SJSA1 (cell line): ENCODE data around the gene LRRC75A. TPM values are rescaled to one million over a fixed set of nuclear protein-coding genes. Genes with fewer than 3 reads are reported as not detected.

Experiments
- DNase-seq, 2 experiments: peaks; one replicate each; pipeline ENCODE4 v3.0.0-alpha.2; 2015 to 2020; ENCODE audit warnings: low spot score in 2 of 2, low read depth in 1 of 2
- H3K27ac ChIP-seq: fragments of 250-450 bp; sonication (Bioruptor Pico); 2 replicates; pipeline ENCODE4 v1.5.1; 2020; ENCODE audit warnings: mild to moderate bottlenecking, moderate library complexity
- H3K27me3 ChIP-seq: fragments of 250-450 bp; sonication (Bioruptor Pico); replicated peaks from 2 replicates; pipeline ENCODE4 v1.5.1; 2020; ENCODE audit warnings: mild to moderate bottlenecking, moderate library complexity
- H3K36me3 ChIP-seq: fragments of 250-450 bp; sonication (Bioruptor Pico); 2 replicates; pipeline ENCODE4 v1.5.1; 2020; ENCODE audit warnings: mild to moderate bottlenecking
- H3K4me1 ChIP-seq: fragments of 250-450 bp; sonication (Bioruptor Pico); replicated peaks from 2 replicates; pipeline ENCODE4 v1.6.1; 2021; ENCODE audit warnings: mild to moderate bottlenecking
- H3K4me3 ChIP-seq: fragments of 250-450 bp; sonication (Bioruptor Pico); 2 replicates; pipeline ENCODE4 v1.5.1; 2020; ENCODE audit warnings: mild to moderate bottlenecking
- H3K9me3 ChIP-seq: fragments of 250-450 bp; sonication (Bioruptor Pico); replicated peaks from 2 replicates; pipeline ENCODE4 v1.5.1; 2020; ENCODE audit warnings: mild to moderate bottlenecking
- total RNA-seq: library from RNA; depleted of rRNA; stranded (reverse); fragments of >200 nt; shearing (Covaris generic); gene quantifications from 2 replicates; pipeline ENCODE4 v1.2.3, GENCODE V29; 2014

LRRC75A gene
- total RNA-seq, 1 experiment from 2014 or later, result 0.39 TPM

- Histone ChIP-seq H3K9me3 (no peaks in the 10 kb centered on the region), H3K36me3 (peaks cover 23% of the 10 kb centered on the region), H3K4me1 (peaks cover 20% of the 10 kb centered on the region), H3K27me3 (no peaks in the 10 kb centered on the region), H3K27ac (no peak overlapping the region), H3K4me3 (no peak overlapping the region)
- no peak for DNase-seq
Observed at GRCh38 chr17:16435925-16436886, 55.8 kb downstream of the LRRC75A start.

GRCh38 chr17:16434662-16435061, 57.3 kb downstream of the LRRC75A start:
- peaks cover 7% of the 10 kb centered on the region for H3K36me3 ChIP-seq
- no peaks in the 10 kb centered on the region for H3K27me3 ChIP-seq
- H3K9me3 ChIP-seq, result no peaks in the 10 kb centered on the region
- H3K4me3 ChIP-seq, result no peak overlapping the region
- peaks cover 5% of the 10 kb centered on the region for H3K4me1 ChIP-seq
- DNase-seq, result no peak
- H3K27ac ChIP-seq, result no peak overlapping the region

- no peak overlapping the region for H3K27ac ChIP-seq
- no peak for DNase-seq
- H3K27me3 ChIP-seq, result no peaks in the 10 kb centered on the region
- no peaks in the 10 kb centered on the region for H3K36me3 ChIP-seq
- no peak overlapping the region for H3K4me3 ChIP-seq
- no peaks in the 10 kb centered on the region for H3K9me3 ChIP-seq
- peaks cover 5% of the 10 kb centered on the region for H3K4me1 ChIP-seq
Observed at GRCh38 chr17:16433514-16433913, 58.5 kb downstream of the LRRC75A start.

GRCh38 chr17:16432017-16432416, 60.0 kb downstream of the LRRC75A start:
- no peaks in the 10 kb centered on the region for H3K27me3 ChIP-seq
- no peak for DNase-seq
- H3K27ac ChIP-seq, result no peak overlapping the region
- H3K36me3 ChIP-seq, result no peaks in the 10 kb centered on the region
- H3K9me3 ChIP-seq, result no peaks in the 10 kb centered on the region
- H3K4me1 ChIP-seq, result no peaks in the 10 kb centered on the region
- no peak overlapping the region for H3K4me3 ChIP-seq

- no peak overlapping the region for H3K27ac ChIP-seq
- H3K36me3 ChIP-seq, result no peaks in the 10 kb centered on the region
- no peaks in the 10 kb centered on the region for H3K4me1 ChIP-seq
- DNase-seq, result no peak
- no peaks in the 10 kb centered on the region for H3K27me3 ChIP-seq
- no peaks in the 10 kb centered on the region for H3K9me3 ChIP-seq
- H3K4me3 ChIP-seq, result no peak overlapping the region
Observed at GRCh38 chr17:16430650-16431049, 61.3 kb downstream of the LRRC75A start.

- H3K27ac ChIP-seq, result no peak overlapping the region
- no peaks in the 10 kb centered on the region for H3K36me3 ChIP-seq
- no peaks in the 10 kb centered on the region for H3K9me3 ChIP-seq
- no peaks in the 10 kb centered on the region for H3K27me3 ChIP-seq
- H3K4me1 ChIP-seq, result no peaks in the 10 kb centered on the region
- DNase-seq, result no peak
- H3K4me3 ChIP-seq, result no peak overlapping the region
Observed at GRCh38 chr17:16429083-16429482, 62.9 kb downstream of the LRRC75A start.

- no peak overlapping the region for H3K4me3 ChIP-seq
- no peaks in the 10 kb centered on the region for H3K4me1 ChIP-seq
- peak in 1 of 2 experiments; percentile 69 for DNase-seq
- H3K36me3 ChIP-seq, result no peaks in the 10 kb centered on the region
- H3K27me3 ChIP-seq, result no peaks in the 10 kb centered on the region
- H3K27ac ChIP-seq, result no peak overlapping the region
- no peaks in the 10 kb centered on the region for H3K9me3 ChIP-seq
Observed at GRCh38 chr17:16428098-16428882, 63.7 kb downstream of the LRRC75A start.

GRCh38 chr17:16427020-16427419, 65.0 kb downstream of the LRRC75A start:
- Histone ChIP-seq H3K36me3 (no peaks in the 10 kb centered on the region), H3K27ac (no peak overlapping the region), H3K27me3 (no peaks in the 10 kb centered on the region), H3K4me1 (no peaks in the 10 kb centered on the region), H3K9me3 (no peaks in the 10 kb centered on the region), H3K4me3 (no peak overlapping the region)
- DNase-seq, result no peak

GRCh38 chr17:16425698-16426659, 66.0 kb downstream of the LRRC75A start:
- peaks cover 1% of the 10 kb centered on the region for H3K4me1 ChIP-seq
- H3K36me3 ChIP-seq, result no peaks in the 10 kb centered on the region
- no peak overlapping the region for H3K4me3 ChIP-seq
- no peak overlapping the region for H3K27ac ChIP-seq
- H3K9me3 ChIP-seq, result no peaks in the 10 kb centered on the region
- no peaks in the 10 kb centered on the region for H3K27me3 ChIP-seq
- DNase-seq, result no peak

- no peak for DNase-seq
Observed at GRCh38 chr17:16425202-16425601, 66.8 kb downstream of the LRRC75A start.

GRCh38 chr17:16423226-16423872, 68.6 kb downstream of the LRRC75A start:
- no peaks in the 10 kb centered on the region for H3K27me3 ChIP-seq
- H3K4me1 ChIP-seq, result peaks cover 27% of the 10 kb centered on the region

More at GRCh38 chr17:16425202-16425601, 66.8 kb downstream of the LRRC75A start:
- no peak overlapping the region for H3K27ac ChIP-seq
- H3K4me1 ChIP-seq, result peaks cover 9% of the 10 kb centered on the region
- no peaks in the 10 kb centered on the region for H3K27me3 ChIP-seq
- H3K36me3 ChIP-seq, result no peaks in the 10 kb centered on the region
- no peaks in the 10 kb centered on the region for H3K9me3 ChIP-seq
- H3K4me3 ChIP-seq, result no peak overlapping the region

GRCh38 chr17:16422416-16422815, 69.6 kb downstream of the LRRC75A start:
- no peaks in the 10 kb centered on the region for H3K9me3 ChIP-seq
- H3K27ac ChIP-seq, result no peak overlapping the region
- no peaks in the 10 kb centered on the region for H3K36me3 ChIP-seq
- DNase-seq, result no peak
- H3K27me3 ChIP-seq, result no peaks in the 10 kb centered on the region
- H3K4me3 ChIP-seq, result no peak overlapping the region
- peaks cover 37% of the 10 kb centered on the region for H3K4me1 ChIP-seq

More at GRCh38 chr17:16423226-16423872, 68.6 kb downstream of the LRRC75A start:
- Histone ChIP-seq H3K36me3 (no peaks in the 10 kb centered on the region), H3K27ac (no peak overlapping the region), H3K9me3 (no peaks in the 10 kb centered on the region), H3K4me3 (no peak overlapping the region)
- DNase-seq, result no peak

GRCh38 chr17:16419929-16420271, 72.1 kb downstream of the LRRC75A start:
- H3K4me1 ChIP-seq, result peaks cover 39% of the 10 kb centered on the region
- peak; percentile 74 to 75 for DNase-seq
- H3K27me3 ChIP-seq, result no peaks in the 10 kb centered on the region
- H3K9me3 ChIP-seq, result no peaks in the 10 kb centered on the region
- no peak overlapping the region for H3K4me3 ChIP-seq
- H3K36me3 ChIP-seq, result no peaks in the 10 kb centered on the region
- peak overlapping the region; percentile 94 for H3K27ac ChIP-seq
